Measurements from ENCODE around the gene HSPB9. TPM values are rescaled to one million over a fixed set of nuclear protein-coding genes. Genes with fewer than 3 reads are reported as not detected.

The HSPB9 gene
- total RNA-seq, 1 donor: not detected

DNA sequence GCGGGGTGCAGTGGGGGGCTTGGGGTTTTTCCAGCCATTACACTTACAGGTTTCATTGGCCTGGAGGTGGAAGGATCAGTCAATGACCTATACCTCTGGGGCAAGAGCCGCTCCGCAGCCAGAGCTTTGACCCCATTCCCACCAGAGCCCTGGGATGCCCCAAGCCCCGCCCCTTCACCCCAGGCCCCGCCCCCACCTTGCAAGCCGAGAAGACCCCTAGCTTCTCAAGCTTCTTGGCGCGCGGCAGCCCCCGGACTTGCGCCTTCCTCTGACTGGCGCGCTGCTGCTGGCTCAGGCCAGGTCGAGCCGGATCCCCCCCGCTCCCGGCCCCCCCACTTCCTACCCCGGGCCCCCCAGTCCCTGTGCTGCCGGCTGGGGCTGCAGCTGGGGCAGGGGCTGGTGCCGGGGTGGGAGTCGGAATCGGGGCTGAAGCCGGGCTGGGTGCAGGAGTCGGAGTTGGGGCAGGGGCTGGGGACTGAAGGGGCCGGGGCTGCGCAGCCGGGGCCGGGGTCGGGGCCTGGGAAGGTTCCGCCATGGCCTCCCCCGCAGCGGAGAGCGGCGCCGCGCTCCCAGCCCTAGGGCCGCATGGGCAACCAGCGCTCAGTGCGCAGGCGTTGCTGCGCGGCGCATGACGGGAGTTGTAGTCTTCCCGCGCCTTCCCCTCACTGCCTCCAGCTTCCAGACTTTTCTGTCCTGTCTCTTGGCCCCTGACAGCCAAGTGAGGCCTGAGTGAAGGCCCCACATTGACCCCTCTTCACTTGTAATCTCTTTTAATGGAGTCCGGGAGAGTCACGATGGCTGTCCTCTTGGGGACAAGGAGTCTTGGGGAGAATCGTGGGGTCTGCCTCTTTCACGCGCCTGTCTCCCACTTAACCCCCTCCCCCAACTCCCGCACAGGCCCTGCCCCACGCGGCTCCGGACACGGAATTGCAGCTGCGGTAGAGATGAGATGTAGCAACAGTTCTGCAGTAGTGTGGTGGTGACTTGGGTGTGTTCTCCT lies 1.5 kb upstream of the HSPB9 start, which contains the start of gene KAT2A:
TSS of gene KAT2A (minus strand) at position 598 of the 1,000 bp plus-strand sequence. CDS start at position 535, 63 bp downstream.
- TF ChIP-seq, protein P1, sequence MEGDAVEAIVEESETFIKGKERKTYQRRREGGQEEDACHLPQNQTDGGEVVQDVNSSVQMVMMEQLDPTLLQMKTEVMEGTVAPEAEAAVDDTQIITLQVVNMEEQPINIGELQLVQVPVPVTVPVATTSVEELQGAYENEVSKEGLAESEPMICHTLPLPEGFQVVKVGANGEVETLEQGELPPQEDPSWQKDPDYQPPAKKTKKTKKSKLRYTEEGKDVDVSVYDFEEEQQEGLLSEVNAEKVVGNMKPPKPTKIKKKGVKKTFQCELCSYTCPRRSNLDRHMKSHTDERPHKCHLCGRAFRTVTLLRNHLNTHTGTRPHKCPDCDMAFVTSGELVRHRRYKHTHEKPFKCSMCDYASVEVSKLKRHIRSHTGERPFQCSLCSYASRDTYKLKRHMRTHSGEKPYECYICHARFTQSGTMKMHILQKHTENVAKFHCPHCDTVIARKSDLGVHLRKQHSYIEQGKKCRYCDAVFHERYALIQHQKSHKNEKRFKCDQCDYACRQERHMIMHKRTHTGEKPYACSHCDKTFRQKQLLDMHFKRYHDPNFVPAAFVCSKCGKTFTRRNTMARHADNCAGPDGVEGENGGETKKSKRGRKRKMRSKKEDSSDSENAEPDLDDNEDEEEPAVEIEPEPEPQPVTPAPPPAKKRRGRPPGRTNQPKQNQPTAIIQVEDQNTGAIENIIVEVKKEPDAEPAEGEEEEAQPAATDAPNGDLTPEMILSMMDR (IDR thresholded peaks at IDR 0.05; ENCODE audit: insufficient read depth, low read depth, low read length): no peak
- peak within 1 kb of the TSS; percentile 65 for H3K4me3 ChIP-seq (ENCODE audit: low read depth, low read length)
- DNase-seq (ENCODE audit: low read depth): peak; percentile 74

DNA sequence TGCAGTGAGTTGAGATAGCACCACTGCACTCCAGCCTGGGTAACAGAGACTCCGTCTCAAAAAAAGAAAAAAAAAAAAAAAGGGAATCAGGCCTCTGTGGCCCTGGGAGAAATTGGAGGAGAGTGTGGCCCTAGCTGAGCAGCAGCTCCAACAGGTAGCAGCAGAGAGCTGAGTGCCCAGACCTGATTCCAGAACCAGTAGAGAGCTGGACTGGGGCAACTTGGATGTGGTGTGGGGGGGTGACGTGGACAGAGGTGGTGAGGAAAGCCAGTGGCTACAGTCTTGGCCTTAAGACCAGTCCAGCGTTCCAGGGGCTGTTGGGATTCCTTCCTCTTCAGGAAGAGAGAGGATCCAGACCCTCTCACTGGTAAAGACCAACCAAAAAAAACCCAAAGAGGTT lies 1.7 kb downstream of the HSPB9 start:
- TF ChIP-seq, protein P1 (IDR thresholded peaks at IDR 0.05; ENCODE audit: insufficient read depth, low read depth, low read length): no peak
- no peak for DNase-seq (ENCODE audit: low read depth)
- H3K4me3 ChIP-seq (ENCODE audit: low read depth, low read length): no peak overlapping the region

DNA sequence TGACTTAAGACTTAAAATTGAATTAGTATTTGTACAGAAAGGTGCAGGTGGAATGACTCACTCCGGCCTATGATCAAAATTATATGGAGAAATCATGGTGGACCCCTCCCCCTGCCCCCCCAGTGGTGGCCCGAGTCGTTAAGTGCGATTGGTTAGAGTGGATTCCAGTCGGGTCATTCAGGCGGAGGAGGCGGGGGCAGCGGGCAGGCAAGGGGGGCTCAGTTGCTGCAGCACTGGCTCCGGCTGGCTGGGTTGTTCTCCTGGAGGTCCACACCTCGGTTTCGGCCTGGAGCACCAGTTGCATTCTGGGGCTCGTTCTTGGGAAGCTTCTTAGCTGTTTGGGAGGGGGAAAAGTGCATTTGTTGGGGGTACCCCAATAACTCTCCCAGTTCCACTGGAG lies 3.0 kb downstream of the HSPB9 start:
- no peak for DNase-seq (ENCODE audit: low read depth)
- H3K4me3 ChIP-seq (ENCODE audit: low read depth, low read length): no peak overlapping the region
- TF ChIP-seq, protein P1 (IDR thresholded peaks at IDR 0.05; ENCODE audit: insufficient read depth, low read depth, low read length): no peak

DNA sequence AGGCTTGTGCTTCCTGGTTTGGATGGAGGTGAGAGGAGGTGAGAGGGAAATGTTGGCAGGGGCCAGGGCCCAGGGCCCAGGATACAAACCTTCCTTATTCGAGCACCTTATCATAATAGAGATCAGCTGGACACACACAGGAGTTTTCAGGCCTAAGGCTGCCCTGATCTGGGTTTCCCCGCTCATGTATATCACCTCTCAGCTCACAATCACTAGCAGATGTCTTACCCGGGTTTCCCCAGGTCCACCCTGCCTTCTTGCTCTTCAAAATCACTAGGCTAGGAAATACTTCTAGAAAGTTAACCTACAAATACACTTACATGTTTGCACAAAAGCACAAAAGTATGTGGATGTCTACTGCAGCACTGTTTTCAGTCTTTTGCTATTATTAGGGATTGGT lies 4.2 kb downstream of the HSPB9 start:
- H3K4me3 ChIP-seq (ENCODE audit: low read depth, low read length): no peak overlapping the region
- TF ChIP-seq, protein P1 (IDR thresholded peaks at IDR 0.05; ENCODE audit: insufficient read depth, low read depth, low read length): no peak

DNA sequence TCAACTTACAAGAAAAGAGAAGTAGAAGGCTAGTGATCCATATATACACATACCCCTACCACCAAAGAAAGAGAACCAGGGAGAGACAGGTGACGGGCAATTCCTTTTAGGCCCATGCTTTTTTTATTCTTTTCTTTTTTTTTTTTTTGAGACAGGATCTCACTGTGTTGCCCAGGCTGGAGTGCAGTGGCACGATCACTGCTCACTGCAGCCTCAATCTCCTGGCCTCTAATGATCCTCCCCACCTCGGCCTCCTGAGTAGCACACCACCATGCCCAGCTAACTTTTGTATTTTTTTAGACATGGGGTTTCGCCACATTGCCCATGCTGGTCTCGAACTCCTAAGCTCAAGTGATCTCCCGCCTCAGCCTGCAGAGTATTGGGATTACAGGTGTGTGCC lies 4.8 kb downstream of the HSPB9 start:
- TF ChIP-seq, protein P1 (IDR thresholded peaks at IDR 0.05; ENCODE audit: insufficient read depth, low read depth, low read length): no peak
- no peak overlapping the region for H3K4me3 ChIP-seq (ENCODE audit: low read depth, low read length)
- DNase-seq (ENCODE audit: low read depth): no peak

More for the DNA sequence above, 4.2 kb downstream of the HSPB9 start:
- DNase-seq (ENCODE audit: low read depth): no peak

DNA sequence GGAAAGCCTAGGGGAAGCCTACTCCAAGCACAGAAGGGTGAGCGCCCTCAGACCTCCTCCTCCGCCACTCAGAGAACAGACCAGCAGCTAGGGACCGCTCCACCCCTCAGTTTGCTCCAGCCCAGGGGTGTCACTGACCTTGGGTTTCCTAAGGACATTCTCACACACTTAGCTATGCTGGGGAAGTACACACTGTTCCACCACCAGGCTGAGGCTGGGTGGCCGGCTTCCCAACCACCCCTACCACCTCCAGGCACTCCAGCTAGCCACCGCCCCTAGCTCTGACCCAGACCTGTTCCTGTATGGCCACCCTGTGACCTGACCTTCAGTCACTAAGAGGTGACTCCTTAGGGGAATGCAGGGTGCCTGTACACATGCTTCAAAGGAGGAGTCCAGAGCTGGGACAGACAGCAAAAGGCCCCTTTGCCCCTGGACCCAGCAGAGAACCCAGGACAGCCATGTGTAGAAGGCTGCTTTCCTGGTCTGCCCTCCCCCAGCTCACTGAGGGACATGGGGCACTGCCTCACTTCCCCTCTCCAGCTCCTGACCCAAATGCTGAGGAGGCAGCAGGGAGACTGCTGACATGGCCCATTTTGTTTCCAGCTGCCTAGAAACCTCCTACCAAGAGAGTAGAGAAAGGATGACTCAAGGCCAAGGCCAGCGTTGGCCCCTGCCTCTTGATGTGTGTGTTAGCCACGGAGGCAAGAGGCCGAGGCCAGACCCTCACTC lies 6.7 kb downstream of the HSPB9 start:
- TF ChIP-seq, protein P1 (IDR thresholded peaks at IDR 0.05; ENCODE audit: insufficient read depth, low read depth, low read length): no peak
- H3K4me3 ChIP-seq (ENCODE audit: low read depth, low read length): no peak overlapping the region
- DNase-seq (ENCODE audit: low read depth): no peak

Data from fibroblast of villous mesenchyme (primary cell).